ENCODE results near the gene RHCG. TPM values are rescaled to one million over a fixed set of nuclear protein-coding genes. Genes with fewer than 3 reads are reported as not detected.

RHCG gene
- total RNA-seq, 1 donor: not detected

- H3K4me3 ChIP-seq (ENCODE audit: low read depth, low read length): no peak overlapping the region
- no peak for TF ChIP-seq CTCF (IDR thresholded peaks at IDR 0.05; ENCODE audit: insufficient read depth, low read depth, low read length)
- no peak for DNase-seq (ENCODE audit: low read depth)
These were observed 2.2 kb upstream of the RHCG start for GRCh38 chr15:89498574-89498906.

- DNase-seq (ENCODE audit: low read depth): peak; percentile 30
- TF ChIP-seq CTCF (IDR thresholded peaks at IDR 0.05; ENCODE audit: insufficient read depth, low read depth, low read length): no peak
- H3K4me3 ChIP-seq (ENCODE audit: low read depth, low read length): no peak overlapping the region
These were observed 848 bp upstream of the RHCG start for GRCh38 chr15:89497231-89497630.

- no peak for DNase-seq (ENCODE audit: low read depth)
- TF ChIP-seq CTCF (IDR thresholded peaks at IDR 0.05; ENCODE audit: insufficient read depth, low read depth, low read length): no peak
- H3K4me3 ChIP-seq (ENCODE audit: low read depth, low read length): no peak overlapping the region
These were observed 691 bp downstream of the RHCG start for GRCh38 chr15:89495638-89496145.

GRCh38 chr15:89494941-89495637 is 1.3 kb downstream of the RHCG start:
- peak; percentile 23 for DNase-seq (ENCODE audit: low read depth)
- peak; percentile 58 for TF ChIP-seq CTCF (IDR thresholded peaks at IDR 0.05; ENCODE audit: insufficient read depth, low read depth, low read length)

GRCh38 chr15:89494031-89494430 is 2.4 kb downstream of the RHCG start:
- no peak for TF ChIP-seq CTCF (IDR thresholded peaks at IDR 0.05; ENCODE audit: insufficient read depth, low read depth, low read length)
- H3K4me3 ChIP-seq (ENCODE audit: low read depth, low read length): no peak overlapping the region
- DNase-seq (ENCODE audit: low read depth): no peak

More at GRCh38 chr15:89494941-89495637, 1.3 kb downstream of the RHCG start:
- H3K4me3 ChIP-seq (ENCODE audit: low read depth, low read length): no peak overlapping the region

GRCh38 chr15:89492934-89493631 is 3.3 kb downstream of the RHCG start:
- TF ChIP-seq CTCF (IDR thresholded peaks at IDR 0.05; ENCODE audit: insufficient read depth, low read depth, low read length): no peak
- no peak for DNase-seq (ENCODE audit: low read depth)
- H3K4me3 ChIP-seq (ENCODE audit: low read depth, low read length): no peak overlapping the region

All from fibroblast of villous mesenchyme (primary cell).